Stimulated activated CD8-positive, alpha-beta memory T cell treated with anti-CD3 and anti-CD28 coated beads, Interleukin-7, amount 100 ng/mL, for 4 hours (primary cell): ENCODE results near the gene MBP.
A peak's percentile ranks its signal among the peaks of the same experiment; 100 is the strongest.

ENCODE experiments used
- DNase-seq, 2 donors: peaks; one replicate each; pipeline ENCODE4 v3.0.0-alpha.2; 2020; ENCODE audit warnings: low read depth in 2 of 2

MBP gene

GRCh38 chr18:77114415-77115191 lies 18.0 kb downstream of the MBP start:
- peak in 1 of 2 donors; percentile 64 for DNase-seq

- no peak for DNase-seq
Observed at GRCh38 chr18:77114152-77114414, 18.5 kb downstream of the MBP start.

GRCh38 chr18:77113361-77114151 lies 19.0 kb downstream of the MBP start:
- no peak for DNase-seq

- no peak for DNase-seq
Observed at GRCh38 chr18:77112747-77113092, 19.9 kb downstream of the MBP start.

GRCh38 chr18:77111951-77112746 lies 20.4 kb downstream of the MBP start:
- DNase-seq = no peak

- no peak for DNase-seq
Observed at GRCh38 chr18:77111449-77111848, 21.1 kb downstream of the MBP start.

GRCh38 chr18:77110936-77111335 lies 21.6 kb downstream of the MBP start:
- no peak for DNase-seq

GRCh38 chr18:77110400-77110799 lies 22.2 kb downstream of the MBP start:
- DNase-seq = no peak

- DNase-seq = no peak
Observed at GRCh38 chr18:77109648-77110019, 22.9 kb downstream of the MBP start.

- DNase-seq = no peak
Observed at GRCh38 chr18:77108821-77109647, 23.5 kb downstream of the MBP start.

- no peak for DNase-seq
Observed at GRCh38 chr18:77108001-77108692, 24.4 kb downstream of the MBP start.

GRCh38 chr18:77107292-77107691 lies 25.3 kb downstream of the MBP start:
- DNase-seq = no peak

GRCh38 chr18:77106331-77106730 lies 26.3 kb downstream of the MBP start:
- DNase-seq = peak; percentile 80 to 84

- DNase-seq = no peak
Observed at GRCh38 chr18:77105680-77106079, 26.9 kb downstream of the MBP start.

GRCh38 chr18:77105028-77105427 lies 27.6 kb downstream of the MBP start:
- no peak for DNase-seq

- no peak for DNase-seq
Observed at GRCh38 chr18:77103991-77104531, 28.5 kb downstream of the MBP start.

- no peak for DNase-seq
Observed at GRCh38 chr18:77103187-77103850, 29.3 kb downstream of the MBP start.

GRCh38 chr18:77102259-77103040 lies 30.1 kb downstream of the MBP start:
- DNase-seq = no peak

GRCh38 chr18:77101410-77102258 lies 30.9 kb downstream of the MBP start:
- peak; percentile 38 to 57 for DNase-seq
